Sigmoid colon (tissue), 7 donors: ENCODE data around the gene TAL2. TPM values are rescaled to one million over a fixed set of nuclear protein-coding genes. Genes with fewer than 3 reads are reported as not detected.

Experiments used
- DNase-seq: peaks from one replicate; pipeline ENCODE4 v3.0.0-alpha.2; 2019
- H3K27ac ChIP-seq, 4 donors: fragments of 200-600 bp; sonication (generic); one replicate each; pipeline ENCODE4 v1.5.1; 2016 to 2019; ENCODE audit warnings: mild to moderate bottlenecking in 1 of 4
- H3K27me3 ChIP-seq, 3 donors: fragments of 200-600 bp; sonication (generic); one replicate each; pipeline ENCODE4 v1.5.1; 2019; ENCODE audit warnings: mild to moderate bottlenecking in 1 of 3
- H3K36me3 ChIP-seq, 4 donors: fragments of 200-600 bp; sonication (generic); one replicate each; pipeline ENCODE4 v1.5.1; 2016 to 2019
- H3K4me1 ChIP-seq, 4 donors: fragments of 200-600 bp; sonication (generic); one replicate each; pipeline ENCODE4 v1.5.1; 2017 to 2019
- H3K4me3 ChIP-seq, 4 donors: fragments of 200-600 bp; sonication (generic); one replicate each; pipeline ENCODE4 v1.5.1; 2017 to 2019; ENCODE audit warnings: mild to moderate bottlenecking in 2 of 4, moderate library complexity in 1 of 4
- H3K9me3 ChIP-seq, 4 donors: fragments of 200-600 bp in 3 of 4; sonication (generic) in 3 of 4; one replicate each; pipeline versions ENCODE4 v1.5.1 to v1.6.1; 2013 to 2019
- CTCF ChIP-seq, 4 experiments: fragments of 450-650 bp in 3 of 4; fragments of 200-600 bp in 1 of 4; IDR thresholded peaks; one replicate each; pipeline ENCODE4 v1.5.1; 2016 to 2019; ENCODE audit warnings: antibody characterized with exemption in 4 of 4, mild to moderate bottlenecking in 3 of 4, moderate library complexity in 2 of 4
- EP300 ChIP-seq, 4 donors: sonication (generic); formaldehyde crosslinking; IDR thresholded peaks; one replicate each; pipeline ENCODE4 v1.6.1; 2017; ENCODE audit warnings: antibody characterized with exemption in 4 of 4
- POLR2A ChIP-seq, 2 donors: fragments of 450-650 bp; IDR thresholded peaks; one replicate each; pipeline ENCODE4 v1.6.1; 2016; ENCODE audit warnings: antibody characterized with exemption in 2 of 2, mild to moderate bottlenecking in 2 of 2, moderate library complexity in 2 of 2
- POLR2AphosphoS5 ChIP-seq, 4 donors: sonication (generic); formaldehyde crosslinking; IDR thresholded peaks; one replicate each; pipeline ENCODE4 v1.6.1; 2017; ENCODE audit warnings: antibody characterized with exemption in 4 of 4
- WGBS, 2 donors: extraction: QIAGEN DNeasy Blood & Tissue Kit; methylation state at CpG; one replicate each; pipeline ENCODE4 v1.1.7; 2013; 5-methylcytosine and 5-hydroxymethylcytosine counted together
- intact Hi-C: fragments of 100-400 bp; cut with DNase I; formaldehyde crosslinking; loops from one replicate; pipeline ENCODE4 v1.15.1; 2023
- polyA plus RNA-seq, 3 donors: library from polyadenylated mRNA; stranded (reverse); fragments of 200-250 nt; gene quantifications; one replicate each; pipeline ENCODE4 v1.2.3, GENCODE V29; 2013
- total RNA-seq, 4 donors: library from RNA; depleted of rRNA; stranded (reverse); fragments of >200 nt; gene quantifications; one replicate each; pipeline ENCODE4 v1.1.0, GENCODE V29; 2016
- donor health status: healthy with polysubstance abuse.
- donor health status: Bipolar disorder and iron deficiency.
- donor health status: healthy.

TAL2 gene
- total and polyA plus RNA-seq, 7 donors = not detected

GRCh38 chr9:105658351-105658750 lies 3.9 kb upstream of the TAL2 start:
- Histone ChIP-seq H3K27me3 (peaks cover 3 to 41% (median 20%) of the 10 kb centered on the region in 3 donors), H3K36me3 (no peaks in the 10 kb centered on the region), H3K27ac (no peak overlapping the region), H3K4me3 (no peak overlapping the region), H3K4me1 (peaks cover 0 to 12% (median 12%) of the 10 kb centered on the region in 4 donors), H3K9me3 (no peaks in the 10 kb centered on the region)
- intact Hi-C loops = no loop called here
- no peak for DNase-seq
- TF ChIP-seq CTCF (IDR thresholded peaks at IDR 0.05) (no peak), EP300 (IDR thresholded peaks at IDR 0.05) (no peak), POLR2A (IDR thresholded peaks at IDR 0.05) (no peak), POLR2AphosphoS5 (IDR thresholded peaks at IDR 0.05) (no peak)
- 90 to 92% methylated on average over 2 of the region's 2 CpGs for WGBS, 2 donors

- TF ChIP-seq POLR2A (IDR thresholded peaks at IDR 0.05) = no peak
- TF ChIP-seq POLR2AphosphoS5 (IDR thresholded peaks at IDR 0.05) = no peak
- no peak for TF ChIP-seq CTCF (IDR thresholded peaks at IDR 0.05)
- TF ChIP-seq EP300 (IDR thresholded peaks at IDR 0.05) = no peak
- peaks cover 0 to 10% (median 9%) of the 10 kb centered on the region in 4 donors for H3K4me1 ChIP-seq
- no peaks in the 10 kb centered on the region for H3K36me3 ChIP-seq
- intact Hi-C loops = no loop called here
- DNase-seq = no peak
- H3K4me3 ChIP-seq = no peak overlapping the region
- no peak overlapping the region for H3K27ac ChIP-seq
- H3K9me3 ChIP-seq = no peaks in the 10 kb centered on the region
- H3K27me3 ChIP-seq = peaks cover 3 to 36% (median 14%) of the 10 kb centered on the region in 3 donors
- WGBS, 2 donors = 92 to 96% methylated on average over 4 of the region's 4 CpGs
Measured at GRCh38 chr9:105661011-105661410, 1.2 kb upstream of the TAL2 start.

GRCh38 chr9:105663914-105664313 lies 1.7 kb downstream of the TAL2 start:
- Histone ChIP-seq H3K27ac (no peak overlapping the region), H3K9me3 (no peaks in the 10 kb centered on the region), H3K4me3 (no peak overlapping the region), H3K36me3 (no peaks in the 10 kb centered on the region), H3K27me3 (peaks cover 0 to 7% (median 0%) of the 10 kb centered on the region in 3 donors), H3K4me1 (no peaks in the 10 kb centered on the region)
- intact Hi-C loops = no loop called here
- DNase-seq = no peak
- WGBS, 2 donors = 76 to 83% methylated on average over 5 of the region's 5 CpGs
- no peak for TF ChIP-seq CTCF (IDR thresholded peaks at IDR 0.05)
- TF ChIP-seq EP300 (IDR thresholded peaks at IDR 0.05) = no peak

GRCh38 chr9:105667867-105668266 lies 5.6 kb downstream of the TAL2 start:
- no peak for DNase-seq
- Histone ChIP-seq H3K4me3 (no peak overlapping the region), H3K27me3 (peaks cover 0 to 5% (median 0%) of the 10 kb centered on the region in 3 donors), H3K4me1 (no peaks in the 10 kb centered on the region), H3K27ac (no peak overlapping the region), H3K9me3 (no peaks in the 10 kb centered on the region), H3K36me3 (no peaks in the 10 kb centered on the region)
- intact Hi-C loops = no loop called here
- 28 to 48% methylated on average over 4 of the region's 4 CpGs for whole genome bisulfite sequencing, 2 donors
- no peak for TF ChIP-seq CTCF (IDR thresholded peaks at IDR 0.05)
- TF ChIP-seq POLR2AphosphoS5 (IDR thresholded peaks at IDR 0.05) = no peak
- TF ChIP-seq POLR2A (IDR thresholded peaks at IDR 0.05) = no peak
- TF ChIP-seq EP300 (IDR thresholded peaks at IDR 0.05) = no peak

GRCh38 chr9:105670315-105670714 lies 8.1 kb downstream of the TAL2 start:
- H3K36me3 ChIP-seq = no peaks in the 10 kb centered on the region
- no peaks in the 10 kb centered on the region for H3K9me3 ChIP-seq
- no peaks in the 10 kb centered on the region for H3K4me1 ChIP-seq
- 72 to 73% methylated on average over 3 of the region's 3 CpGs for WGBS, 2 donors
- peaks cover 0 to 5% (median 0%) of the 10 kb centered on the region in 3 donors for H3K27me3 ChIP-seq
- no peak overlapping the region for H3K27ac ChIP-seq
- H3K4me3 ChIP-seq = no peak overlapping the region
- TF ChIP-seq CTCF (IDR thresholded peaks at IDR 0.05) = no peak
- no peak for TF ChIP-seq POLR2A (IDR thresholded peaks at IDR 0.05)
- TF ChIP-seq EP300 (IDR thresholded peaks at IDR 0.05) = no peak
- no peak for TF ChIP-seq POLR2AphosphoS5 (IDR thresholded peaks at IDR 0.05)
- no peak for DNase-seq
- intact Hi-C loops = no loop called here
